Lower lobe of right lung (tissue), 2 donors: ENCODE measurements around the gene CDKAL1. TPM values are rescaled to one million over a fixed set of nuclear protein-coding genes. Genes with fewer than 3 reads are reported as not detected.

Experiments used
- ATAC-seq, 2 donors: fragments of 200-7000 bp; cut with Tn5 transposase; one replicate each; pipeline ENCODE4 v1.9.1; 2020 to 2022; ENCODE audit warnings: mild to moderate bottlenecking in 2 of 2, moderate library complexity in 2 of 2
- DNase-seq: peaks from one replicate; pipeline ENCODE4 v3.0.0-alpha.2; 2020
- H3K27ac ChIP-seq: fragments of 200-600 bp; one replicate; pipeline ENCODE4 v1.8.0; 2022
- H3K27me3 ChIP-seq: fragments of 200-600 bp; one replicate; pipeline ENCODE4 v1.8.0; 2022; ENCODE audit warnings: low read depth
- H3K36me3 ChIP-seq: fragments of 200-600 bp; one replicate; pipeline ENCODE4 v1.8.0; 2022; ENCODE audit warnings: mild to moderate bottlenecking
- H3K4me1 ChIP-seq: fragments of 200-600 bp; one replicate; pipeline ENCODE4 v1.8.0; 2022
- H3K4me3 ChIP-seq: fragments of 200-600 bp; one replicate; pipeline ENCODE4 v1.8.0; 2022; ENCODE audit warnings: mild to moderate bottlenecking
- H3K9me3 ChIP-seq: fragments of 200-600 bp; one replicate; pipeline ENCODE4 v1.8.0; 2022
- intact Hi-C: fragments of 100-400 bp; cut with DNase I; formaldehyde crosslinking; loops from one replicate; pipeline ENCODE4 v1.11.0; 2022
- total RNA-seq: library from RNA; stranded (reverse); fragmentation: NEBNext Ultra II Directional; extraction: Animal tissue kit (Norgen Biotek cat#: 25700); gene quantifications from one replicate; pipeline ENCODE4 v1.2.1, GENCODE V29; 2021
- TF ChIP-seq, protein P1 (sequence below): fragments of 200-600 bp; IDR thresholded peaks from one replicate; pipeline ENCODE4 v1.8.0; 2022; ENCODE audit warnings: antibody characterized with exemption, mild to moderate bottlenecking
- donor health status: DM: no; HTN: yes; CAD: no; lungs with severe emphysema.

CDKAL1 gene
- total RNA-seq, 1 donor from 2014 or later = 16.0 TPM

DNA sequence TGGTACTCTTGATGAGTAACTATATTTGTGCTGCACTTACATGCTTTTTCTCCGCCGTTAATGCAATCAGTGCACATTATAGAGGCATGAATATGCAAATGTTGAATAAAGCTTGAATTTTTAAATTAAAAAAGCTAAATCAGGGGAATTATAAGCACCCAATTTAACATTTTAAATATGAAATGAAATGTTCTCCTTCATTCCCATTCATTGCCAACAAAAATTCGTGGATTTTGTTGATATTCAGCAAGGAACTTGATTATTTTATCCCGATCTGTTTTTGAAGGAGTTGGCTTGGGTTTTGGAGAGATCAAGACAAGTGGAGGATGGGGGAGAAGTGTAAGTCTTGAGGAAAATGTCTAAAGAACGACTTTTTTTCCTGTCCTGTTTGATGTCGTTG is 740.6 kb downstream of the CDKAL1 start:
- no peak for ATAC-seq
- DNase-seq = no peak
- intact Hi-C loops = no loop called here
- no peak overlapping the region for H3K4me3 ChIP-seq
- H3K27ac ChIP-seq = no peak overlapping the region
- no peaks in the 10 kb centered on the region for H3K9me3 ChIP-seq
- no peaks in the 10 kb centered on the region for H3K27me3 ChIP-seq
- no peaks in the 10 kb centered on the region for H3K4me1 ChIP-seq
- TF ChIP-seq, protein P1, sequence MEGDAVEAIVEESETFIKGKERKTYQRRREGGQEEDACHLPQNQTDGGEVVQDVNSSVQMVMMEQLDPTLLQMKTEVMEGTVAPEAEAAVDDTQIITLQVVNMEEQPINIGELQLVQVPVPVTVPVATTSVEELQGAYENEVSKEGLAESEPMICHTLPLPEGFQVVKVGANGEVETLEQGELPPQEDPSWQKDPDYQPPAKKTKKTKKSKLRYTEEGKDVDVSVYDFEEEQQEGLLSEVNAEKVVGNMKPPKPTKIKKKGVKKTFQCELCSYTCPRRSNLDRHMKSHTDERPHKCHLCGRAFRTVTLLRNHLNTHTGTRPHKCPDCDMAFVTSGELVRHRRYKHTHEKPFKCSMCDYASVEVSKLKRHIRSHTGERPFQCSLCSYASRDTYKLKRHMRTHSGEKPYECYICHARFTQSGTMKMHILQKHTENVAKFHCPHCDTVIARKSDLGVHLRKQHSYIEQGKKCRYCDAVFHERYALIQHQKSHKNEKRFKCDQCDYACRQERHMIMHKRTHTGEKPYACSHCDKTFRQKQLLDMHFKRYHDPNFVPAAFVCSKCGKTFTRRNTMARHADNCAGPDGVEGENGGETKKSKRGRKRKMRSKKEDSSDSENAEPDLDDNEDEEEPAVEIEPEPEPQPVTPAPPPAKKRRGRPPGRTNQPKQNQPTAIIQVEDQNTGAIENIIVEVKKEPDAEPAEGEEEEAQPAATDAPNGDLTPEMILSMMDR = no peak
- H3K36me3 ChIP-seq = no peaks in the 10 kb centered on the region

DNA sequence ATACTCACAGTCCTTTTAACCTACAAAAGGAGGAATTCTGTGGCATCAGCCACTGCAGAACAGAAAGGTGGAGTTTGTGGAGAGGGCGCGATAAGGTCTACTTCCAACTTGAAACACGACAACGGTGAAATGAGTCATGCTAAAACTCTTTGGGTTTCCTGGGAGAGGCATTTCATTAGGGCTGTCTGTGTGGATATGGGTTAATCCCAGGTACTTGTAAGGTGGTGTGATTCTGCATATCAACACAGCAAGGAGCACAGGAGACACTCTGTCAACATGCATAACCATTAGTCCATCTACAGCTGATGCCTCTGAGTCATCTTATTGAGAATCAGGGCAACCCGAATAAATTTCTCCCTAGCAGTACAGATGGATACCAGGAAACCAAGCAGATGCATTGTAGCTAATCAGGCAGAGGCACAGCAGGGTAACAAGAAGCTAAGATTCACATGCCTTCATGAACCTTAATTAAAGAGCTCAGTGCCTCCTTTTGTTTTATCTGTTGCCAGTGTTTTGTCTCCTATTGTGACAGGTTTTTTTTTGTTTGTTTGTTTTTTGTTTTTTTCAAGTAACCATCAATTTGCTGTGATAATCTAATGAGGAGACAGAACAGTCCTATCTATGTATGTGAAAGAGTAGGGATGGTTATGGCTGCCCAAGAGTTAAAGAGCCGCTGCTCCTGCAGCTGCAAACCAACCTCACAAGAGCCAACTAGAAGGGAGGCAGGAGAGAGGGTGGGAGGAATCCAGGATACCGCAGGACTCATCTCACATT is 743.5 kb downstream of the CDKAL1 start:
- no peak for DNase-seq
- no peaks in the 10 kb centered on the region for H3K9me3 ChIP-seq
- intact Hi-C loops = no loop called here
- no peaks in the 10 kb centered on the region for H3K36me3 ChIP-seq
- TF ChIP-seq, protein P1 = no peak
- no peaks in the 10 kb centered on the region for H3K4me1 ChIP-seq
- no peak overlapping the region for H3K4me3 ChIP-seq
- H3K27ac ChIP-seq = no peak overlapping the region
- ATAC-seq = no peak
- H3K27me3 ChIP-seq = no peaks in the 10 kb centered on the region

DNA sequence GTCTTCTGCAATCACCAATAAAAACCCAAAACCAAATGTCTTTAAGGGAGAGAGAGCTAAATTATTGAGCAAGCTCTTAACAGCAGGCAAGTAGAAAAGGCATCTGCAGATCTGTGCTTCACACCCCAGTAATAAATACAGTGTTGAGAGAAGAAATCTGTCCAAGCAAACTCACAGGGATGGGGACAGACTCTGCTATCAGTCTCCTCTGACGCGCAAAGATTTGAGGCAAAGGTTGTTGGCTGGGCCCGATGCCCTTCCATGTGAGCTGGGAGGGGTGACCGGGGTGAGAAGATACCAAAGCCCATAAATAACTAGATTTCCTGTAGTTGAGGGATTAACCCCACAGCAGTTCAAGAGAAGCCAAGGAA is 744.1 kb downstream of the CDKAL1 start:
- no peaks in the 10 kb centered on the region for H3K4me1 ChIP-seq
- H3K4me3 ChIP-seq = no peak overlapping the region
- ATAC-seq (no peak), DNase-seq (no peak)
- H3K27me3 ChIP-seq = no peaks in the 10 kb centered on the region
- TF ChIP-seq, protein P1 = no peak
- no peak overlapping the region for H3K27ac ChIP-seq
- H3K9me3 ChIP-seq = no peaks in the 10 kb centered on the region
- no peaks in the 10 kb centered on the region for H3K36me3 ChIP-seq
- intact Hi-C loops = no loop called here

DNA sequence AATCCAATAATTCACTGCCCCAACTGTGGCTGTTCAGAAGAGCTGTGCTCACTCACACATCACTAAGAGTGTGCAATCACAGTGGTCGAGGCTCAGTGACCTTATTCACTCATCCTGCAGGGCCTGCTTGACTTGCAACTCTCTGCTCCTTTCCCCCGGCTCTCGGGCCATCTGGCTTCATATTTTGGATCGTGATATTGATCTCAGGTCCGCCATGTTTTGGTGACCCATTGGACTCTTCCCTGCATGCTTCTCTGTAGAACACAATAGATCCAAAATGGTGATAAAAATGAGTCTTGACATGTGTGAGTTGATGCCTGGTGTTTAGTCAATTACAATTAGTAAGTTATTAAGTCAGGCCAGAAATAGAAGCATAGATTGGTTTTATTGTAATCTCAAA is 745.4 kb downstream of the CDKAL1 start:
- no peaks in the 10 kb centered on the region for H3K27me3 ChIP-seq
- intact Hi-C loops = no loop called here
- no peaks in the 10 kb centered on the region for H3K36me3 ChIP-seq
- H3K4me3 ChIP-seq = no peak overlapping the region
- DNase-seq (no peak), ATAC-seq (no peak)
- H3K27ac ChIP-seq = no peak overlapping the region
- no peaks in the 10 kb centered on the region for H3K4me1 ChIP-seq
- TF ChIP-seq, protein P1 = no peak
- no peaks in the 10 kb centered on the region for H3K9me3 ChIP-seq

DNA sequence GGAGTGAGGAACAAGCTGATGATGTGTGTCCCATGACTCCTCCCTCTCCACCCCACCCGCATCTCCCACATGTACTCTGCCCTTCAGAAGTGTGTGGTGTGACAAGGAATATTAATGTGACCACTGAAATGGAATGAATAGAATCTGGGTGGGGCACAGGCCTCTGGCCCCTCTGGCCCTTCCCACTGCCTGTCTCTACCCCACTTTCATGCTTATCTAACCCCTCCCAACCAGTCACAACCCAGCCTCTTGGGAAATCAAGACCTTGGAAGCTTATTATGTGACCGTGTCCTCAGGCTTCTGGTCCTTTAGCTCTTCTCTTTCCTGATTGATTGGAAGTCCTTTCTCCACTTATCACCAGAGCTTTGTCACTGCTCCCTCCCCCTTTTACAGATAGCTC is 747.1 kb downstream of the CDKAL1 start:
- TF ChIP-seq, protein P1 = no peak
- Histone ChIP-seq H3K36me3 (no peaks in the 10 kb centered on the region), H3K4me3 (no peak overlapping the region), H3K27ac (no peak overlapping the region), H3K27me3 (no peaks in the 10 kb centered on the region), H3K4me1 (no peaks in the 10 kb centered on the region), H3K9me3 (no peaks in the 10 kb centered on the region)
- DNase-seq (no peak), ATAC-seq (no peak)
- intact Hi-C loops = no loop called here

Other genes starting within 250 kb of the CDKAL1 start
- 9.8 TPM for gene E2F3, start 132.6 kb upstream of the CDKAL1 start, total RNA-seq